Measurements from ENCODE around the gene FN3K.

FN3K gene

GRCh38 chr17:82703935-82704865 lies 31.2 kb upstream of the FN3K start:
- DNase-seq = no peak

- no peak for DNase-seq
These were observed 30.5 kb upstream of the FN3K start for GRCh38 chr17:82704886-82705285.

- no peak for DNase-seq
These were observed 29.7 kb upstream of the FN3K start for GRCh38 chr17:82705756-82706155.

GRCh38 chr17:82709024-82709675 lies 26.3 kb upstream of the FN3K start:
- no peak for DNase-seq

GRCh38 chr17:82709676-82710498 lies 25.5 kb upstream of the FN3K start:
- DNase-seq = no peak

- DNase-seq = no peak
These were observed 24.7 kb upstream of the FN3K start for GRCh38 chr17:82710499-82711232.

GRCh38 chr17:82713071-82713723 lies 22.2 kb upstream of the FN3K start:
- DNase-seq = peak in 1 of 2 experiments; percentile 39

GRCh38 chr17:82716203-82717010 lies 19.0 kb upstream of the FN3K start, which contains the start of gene FN3KRP:
TSS of gene FN3KRP (plus strand) at chr17:82716706. CDS start at chr17:82716756, 50 bp downstream.
- DNase-seq = peak; percentile 15 to 61

- DNase-seq = no peak
These were observed 16.3 kb upstream of the FN3K start for GRCh38 chr17:82718986-82719685.

GRCh38 chr17:82720204-82720603 lies 15.2 kb upstream of the FN3K start:
- no peak for DNase-seq

- no peak for DNase-seq
These were observed 12.9 kb upstream of the FN3K start for GRCh38 chr17:82722341-82723013.

- DNase-seq = no peak
These were observed 12.1 kb upstream of the FN3K start for GRCh38 chr17:82723169-82723807.

- no peak for DNase-seq
These were observed 9.0 kb upstream of the FN3K start for GRCh38 chr17:82726427-82726826.

- DNase-seq = no peak
These were observed 5.7 kb upstream of the FN3K start for GRCh38 chr17:82729479-82730260.

GRCh38 chr17:82732118-82732743 lies 3.2 kb upstream of the FN3K start:
- DNase-seq = no peak

GRCh38 chr17:82736511-82737185 lies 1.2 kb downstream of the FN3K start:
- DNase-seq = no peak

All from NCI-H524 (cell line).